Liver (tissue), 9 donors: Measurements from ENCODE around the gene ATIC. TPM values are rescaled to one million over a fixed set of nuclear protein-coding genes. Genes with fewer than 3 reads are reported as not detected.

Experiments
- DNase-seq: peaks from one replicate; pipeline ENCODE4 v3.0.0-alpha.2; 2017; ENCODE audit warnings: low spot score
- H3K27ac ChIP-seq, 2 donors: one replicate each; pipeline ENCODE4 v1.7.0; 2013; ENCODE audit warnings: inconsistent platforms in 2 of 2, low read length in 2 of 2, control low read depth in 1 of 2, low read depth in 1 of 2, mild to moderate bottlenecking in 1 of 2
- H3K27me3 ChIP-seq, 4 donors: one replicate each; pipeline versions ENCODE4 v1.6.1 to v1.7.0; 2013; ENCODE audit warnings: low read length in 3 of 4, inconsistent platforms in 1 of 4, mild to moderate bottlenecking in 1 of 4, moderate library complexity in 1 of 4; ENCODE audit not compliant: control insufficient read depth in 4 of 4, insufficient read depth in 4 of 4
- H3K36me3 ChIP-seq, 4 donors: one replicate each; pipeline versions ENCODE4 v1.6.1 to v1.7.0; 2013; ENCODE audit warnings: low read length in 3 of 4, mild to moderate bottlenecking in 3 of 4, low read depth in 1 of 4, moderate library complexity in 1 of 4; ENCODE audit not compliant: control insufficient read depth in 4 of 4, insufficient read depth in 3 of 4
- H3K4me1 ChIP-seq, 4 donors: one replicate each; pipeline versions ENCODE4 v1.6.1 to v1.7.0; 2013; ENCODE audit warnings: low read length in 3 of 4, mild to moderate bottlenecking in 3 of 4, moderate library complexity in 1 of 4; ENCODE audit not compliant: control insufficient read depth in 4 of 4, insufficient read depth in 4 of 4
- H3K4me3 ChIP-seq, 3 donors: one replicate each; pipeline versions ENCODE4 v1.6.1 to v1.7.0; 2013; ENCODE audit warnings: low read length in 3 of 3, control low read depth in 1 of 3, low read depth in 1 of 3, mild to moderate bottlenecking in 1 of 3
- H3K9ac ChIP-seq, 2 donors: one replicate each; pipeline ENCODE4 v1.7.0; 2013; ENCODE audit warnings: low read length in 2 of 2, mild to moderate bottlenecking in 2 of 2, moderate library complexity in 2 of 2, control low read depth in 1 of 2, low read depth in 1 of 2
- H3K9me3 ChIP-seq, 4 donors: one replicate each; pipeline versions ENCODE4 v1.6.1 to v1.7.0; 2013; ENCODE audit warnings: low read length in 3 of 4; ENCODE audit not compliant: control insufficient read depth in 4 of 4
- ATF3 ChIP-seq: IDR thresholded peaks from 2 replicates; pipeline ENCODE4 v1.6.1; 2016; ENCODE audit warnings: antibody characterized with exemption
- CTCF ChIP-seq: fragments of 150-350 bp; IDR thresholded peaks from 2 replicates; pipeline ENCODE4 v1.5.1; 2017; ENCODE audit warnings: improper control_type of control experiment, low read depth, low read length; ENCODE audit not compliant: missing input control
- EGR1 ChIP-seq, 2 donors: IDR thresholded peaks; 2 replicates each; pipeline ENCODE4 v1.6.1; 2016 to 2018; ENCODE audit warnings: antibody characterized with exemption in 2 of 2, low read depth in 2 of 2
- FOXA1 ChIP-seq: IDR thresholded peaks from 2 replicates; pipeline ENCODE4 v1.6.1; 2016; ENCODE audit warnings: antibody characterized with exemption
- FOXA2 ChIP-seq: IDR thresholded peaks from 2 replicates; pipeline ENCODE4 v1.6.1; 2016; ENCODE audit warnings: antibody characterized with exemption
- GABPA ChIP-seq, 2 donors: IDR thresholded peaks in 1 of 2; conservative IDR thresholded peaks in 1 of 2; 2 replicates each; pipeline ENCODE4 v1.6.1; 2016; ENCODE audit warnings: antibody characterized with exemption in 2 of 2, mild to moderate bottlenecking in 1 of 2, moderate library complexity in 1 of 2
- HNF4A ChIP-seq, 2 donors: conservative IDR thresholded peaks; 2 replicates each; pipeline ENCODE4 v1.6.1; 2016; ENCODE audit warnings: antibody characterized with exemption in 2 of 2, mild to moderate bottlenecking in 2 of 2
- HNF4G ChIP-seq: IDR thresholded peaks from 2 replicates; pipeline ENCODE4 v1.6.1; 2016; ENCODE audit warnings: antibody characterized with exemption
- JUND ChIP-seq, 2 donors: IDR thresholded peaks; 2 replicates each; pipeline ENCODE4 v1.6.1; 2016; ENCODE audit warnings: antibody characterized with exemption in 2 of 2
- MAX ChIP-seq: IDR thresholded peaks from 2 replicates; pipeline ENCODE4 v1.6.1; 2016; ENCODE audit warnings: antibody characterized with exemption
- NR2F2 ChIP-seq: IDR thresholded peaks from 2 replicates; pipeline ENCODE4 v1.6.1; 2016; ENCODE audit warnings: antibody characterized with exemption
- RAD21 ChIP-seq, 2 donors: IDR thresholded peaks; 2 replicates each; pipeline ENCODE4 v1.6.1; 2016; ENCODE audit warnings: antibody characterized with exemption in 2 of 2, mild to moderate bottlenecking in 2 of 2
- RXRA ChIP-seq, 2 donors: IDR thresholded peaks; 2 replicates each; pipeline ENCODE4 v1.6.1; 2017 to 2018; ENCODE audit warnings: antibody characterized with exemption in 2 of 2, mild to moderate bottlenecking in 1 of 2
- SP1 ChIP-seq: IDR thresholded peaks from 2 replicates; pipeline ENCODE4 v1.6.1; 2018; ENCODE audit warnings: antibody characterized with exemption, mild to moderate bottlenecking
- TAF1 ChIP-seq: conservative IDR thresholded peaks from 2 replicates; pipeline ENCODE4 v1.6.1; 2016; ENCODE audit warnings: antibody characterized with exemption, mild to moderate bottlenecking
- YY1 ChIP-seq: IDR thresholded peaks from 2 replicates; pipeline ENCODE4 v1.6.1; 2016; ENCODE audit warnings: antibody characterized with exemption, mild to moderate bottlenecking
- ZBTB33 ChIP-seq: IDR thresholded peaks from 2 replicates; pipeline ENCODE4 v1.6.1; 2016; ENCODE audit warnings: antibody characterized with exemption
- WGBS: extraction: QIAGEN DNeasy Blood & Tissue Kit; methylation state at CpG from one replicate; pipeline ENCODE4 v1.1.7; 2013; 5-methylcytosine and 5-hydroxymethylcytosine counted together
- polyA plus RNA-seq, 2 donors: library from polyadenylated mRNA; stranded (reverse) in 1 of 2; unstranded in 1 of 2; fragments of 200-250 nt in 1 of 2; fragments of >200 nt in 1 of 2; fragmentation: Nextera tagmentation in 1 of 2; extraction: Ambion mirVana in 1 of 2; gene quantifications; one replicate each; pipeline versions ENCODE4 v1.2.1 to v1.2.3, GENCODE V29; 2013 to 2015
- total RNA-seq, 2 donors: library from RNA; depleted of rRNA; stranded (reverse); fragments of >200 nt; gene quantifications; one replicate each; pipeline ENCODE4 v1.2.3, GENCODE V29; 2014
- TF ChIP-seq, protein P1 (sequence below): IDR thresholded peaks from 2 replicates; pipeline ENCODE4 v1.6.1; 2016; ENCODE audit warnings: antibody characterized with exemption, mild to moderate bottlenecking
- donor health status: healthy.
- donor health status: healthy.
- donor health status: healthy.
- donor health status: healthy.
- donor health status: healthy.

Gene ATIC
- total and polyA plus RNA-seq, 4 donors: 22.9 to 50.0 (median 36.0) TPM

- peaks cover 9 to 36% (median 24%) of the 10 kb centered on the region in 4 donors for H3K36me3 ChIP-seq
- no peak overlapping the region for H3K9ac ChIP-seq
- no peaks in the 10 kb centered on the region for H3K9me3 ChIP-seq
- no peak overlapping the region for H3K27ac ChIP-seq
- no peak for TF ChIP-seq HNF4A (conservative IDR thresholded peaks at IDR 0.05)
- TF ChIP-seq MAX: no peak
- no peak for TF ChIP-seq FOXA2
- no peak for TF ChIP-seq FOXA1
- TF ChIP-seq SP1: no peak
- TF ChIP-seq HNF4G: no peak
- TF ChIP-seq ZBTB33: no peak
- no peak for TF ChIP-seq GABPA (IDR thresholded peaks at IDR 0.05 in 1 of 2, conservative IDR thresholded peaks at IDR 0.05 in 1 of 2)
- no peak for TF ChIP-seq CTCF
- no peak for TF ChIP-seq NR2F2
- TF ChIP-seq JUND (IDR thresholded peaks at IDR 0.05): no peak
- TF ChIP-seq, protein P1, sequence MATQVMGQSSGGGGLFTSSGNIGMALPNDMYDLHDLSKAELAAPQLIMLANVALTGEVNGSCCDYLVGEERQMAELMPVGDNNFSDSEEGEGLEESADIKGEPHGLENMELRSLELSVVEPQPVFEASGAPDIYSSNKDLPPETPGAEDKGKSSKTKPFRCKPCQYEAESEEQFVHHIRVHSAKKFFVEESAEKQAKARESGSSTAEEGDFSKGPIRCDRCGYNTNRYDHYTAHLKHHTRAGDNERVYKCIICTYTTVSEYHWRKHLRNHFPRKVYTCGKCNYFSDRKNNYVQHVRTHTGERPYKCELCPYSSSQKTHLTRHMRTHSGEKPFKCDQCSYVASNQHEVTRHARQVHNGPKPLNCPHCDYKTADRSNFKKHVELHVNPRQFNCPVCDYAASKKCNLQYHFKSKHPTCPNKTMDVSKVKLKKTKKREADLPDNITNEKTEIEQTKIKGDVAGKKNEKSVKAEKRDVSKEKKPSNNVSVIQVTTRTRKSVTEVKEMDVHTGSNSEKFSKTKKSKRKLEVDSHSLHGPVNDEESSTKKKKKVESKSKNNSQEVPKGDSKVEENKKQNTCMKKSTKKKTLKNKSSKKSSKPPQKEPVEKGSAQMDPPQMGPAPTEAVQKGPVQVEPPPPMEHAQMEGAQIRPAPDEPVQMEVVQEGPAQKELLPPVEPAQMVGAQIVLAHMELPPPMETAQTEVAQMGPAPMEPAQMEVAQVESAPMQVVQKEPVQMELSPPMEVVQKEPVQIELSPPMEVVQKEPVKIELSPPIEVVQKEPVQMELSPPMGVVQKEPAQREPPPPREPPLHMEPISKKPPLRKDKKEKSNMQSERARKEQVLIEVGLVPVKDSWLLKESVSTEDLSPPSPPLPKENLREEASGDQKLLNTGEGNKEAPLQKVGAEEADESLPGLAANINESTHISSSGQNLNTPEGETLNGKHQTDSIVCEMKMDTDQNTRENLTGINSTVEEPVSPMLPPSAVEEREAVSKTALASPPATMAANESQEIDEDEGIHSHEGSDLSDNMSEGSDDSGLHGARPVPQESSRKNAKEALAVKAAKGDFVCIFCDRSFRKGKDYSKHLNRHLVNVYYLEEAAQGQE: no peak
- TF ChIP-seq RAD21 (IDR thresholded peaks at IDR 0.05): no peak
- TF ChIP-seq ATF3: no peak
- no peak for TF ChIP-seq EGR1 (IDR thresholded peaks at IDR 0.05; ENCODE audit: low read depth in 2 of 2)
- no peak for TF ChIP-seq RXRA (IDR thresholded peaks at IDR 0.05)
- no peak for TF ChIP-seq YY1
- TF ChIP-seq TAF1: no peak
- 86% methylated on average over 6 of the region's 6 CpGs for WGBS
- H3K4me1 ChIP-seq: no peaks in the 10 kb centered on the region
- DNase-seq: no peak
- H3K27me3 ChIP-seq: no peaks in the 10 kb centered on the region
- H3K4me3 ChIP-seq: no peak overlapping the region
Measured at GRCh38 chr2:215324811-215325210, 13.0 kb downstream of the ATIC start.
